VCaP (cell line): ENCODE measurements around the gene TMEM63C.
A peak's percentile ranks its signal among the peaks of the same experiment; 100 is the strongest.

Experiments used
- H3K27ac ChIP-seq: fragments of 450-650 bp; 2 replicates; pipeline ENCODE4 v1.5.1; 2017
- TF ChIP-seq, protein P1 (sequence below): fragments of 450-650 bp; conservative IDR thresholded peaks from 2 replicates; pipeline ENCODE4 v1.5.1; 2017; ENCODE audit warnings: mild to moderate bottlenecking, moderate library complexity

TMEM63C gene

DNA sequence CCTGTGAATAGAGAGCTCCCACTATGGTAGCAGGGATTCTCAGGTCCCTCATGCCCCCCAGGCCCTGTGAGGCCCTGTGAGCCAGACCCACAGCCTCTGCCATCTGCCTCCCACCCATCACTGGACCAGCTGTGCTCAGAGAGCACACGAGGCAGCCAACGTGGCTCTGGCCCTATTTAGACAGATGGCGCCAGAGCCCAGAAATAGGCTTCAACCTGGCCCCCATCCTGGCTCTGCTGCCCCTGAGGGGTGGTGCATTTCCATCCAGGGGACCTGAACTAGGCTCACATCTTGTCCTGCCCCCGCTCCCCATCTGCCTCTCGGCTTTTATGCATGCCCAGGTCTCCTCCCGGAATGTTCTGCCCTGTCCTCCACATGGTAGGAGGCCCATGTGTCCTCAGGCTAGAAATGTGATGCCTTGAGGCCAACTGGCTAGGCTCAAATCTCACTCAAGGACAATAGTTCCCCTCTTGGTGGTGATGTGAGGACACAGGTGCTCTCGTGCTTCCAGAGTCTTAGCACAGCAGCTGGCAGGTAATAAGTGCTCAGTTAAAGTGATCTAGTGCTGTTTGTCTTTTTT is 18.9 kb downstream of the TMEM63C start:
- H3K27ac ChIP-seq = no peak overlapping the region
- TF ChIP-seq, protein P1, sequence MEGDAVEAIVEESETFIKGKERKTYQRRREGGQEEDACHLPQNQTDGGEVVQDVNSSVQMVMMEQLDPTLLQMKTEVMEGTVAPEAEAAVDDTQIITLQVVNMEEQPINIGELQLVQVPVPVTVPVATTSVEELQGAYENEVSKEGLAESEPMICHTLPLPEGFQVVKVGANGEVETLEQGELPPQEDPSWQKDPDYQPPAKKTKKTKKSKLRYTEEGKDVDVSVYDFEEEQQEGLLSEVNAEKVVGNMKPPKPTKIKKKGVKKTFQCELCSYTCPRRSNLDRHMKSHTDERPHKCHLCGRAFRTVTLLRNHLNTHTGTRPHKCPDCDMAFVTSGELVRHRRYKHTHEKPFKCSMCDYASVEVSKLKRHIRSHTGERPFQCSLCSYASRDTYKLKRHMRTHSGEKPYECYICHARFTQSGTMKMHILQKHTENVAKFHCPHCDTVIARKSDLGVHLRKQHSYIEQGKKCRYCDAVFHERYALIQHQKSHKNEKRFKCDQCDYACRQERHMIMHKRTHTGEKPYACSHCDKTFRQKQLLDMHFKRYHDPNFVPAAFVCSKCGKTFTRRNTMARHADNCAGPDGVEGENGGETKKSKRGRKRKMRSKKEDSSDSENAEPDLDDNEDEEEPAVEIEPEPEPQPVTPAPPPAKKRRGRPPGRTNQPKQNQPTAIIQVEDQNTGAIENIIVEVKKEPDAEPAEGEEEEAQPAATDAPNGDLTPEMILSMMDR = no peak

DNA sequence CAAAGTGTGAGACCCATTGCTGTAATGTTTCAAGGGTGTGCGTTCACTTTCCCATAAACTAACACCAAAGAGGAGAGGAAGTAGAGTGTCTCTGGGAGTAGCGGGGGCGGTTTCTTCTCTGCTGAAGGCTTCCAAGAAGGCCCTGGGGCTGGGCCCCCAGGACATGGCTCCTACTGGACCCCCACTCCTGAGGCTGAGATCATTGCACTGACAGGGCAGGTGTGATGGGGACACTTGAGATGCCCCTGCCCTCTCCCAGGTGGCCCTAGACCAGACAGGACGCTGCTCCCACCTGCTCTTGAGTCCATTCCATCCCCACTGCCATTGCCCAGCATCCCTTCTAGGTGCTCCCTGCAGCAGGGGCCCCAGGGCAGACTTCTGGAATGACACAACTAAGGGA is 20.1 kb downstream of the TMEM63C start:
- peak overlapping the region; percentile 99 for H3K27ac ChIP-seq
- TF ChIP-seq, protein P1 = no peak

DNA sequence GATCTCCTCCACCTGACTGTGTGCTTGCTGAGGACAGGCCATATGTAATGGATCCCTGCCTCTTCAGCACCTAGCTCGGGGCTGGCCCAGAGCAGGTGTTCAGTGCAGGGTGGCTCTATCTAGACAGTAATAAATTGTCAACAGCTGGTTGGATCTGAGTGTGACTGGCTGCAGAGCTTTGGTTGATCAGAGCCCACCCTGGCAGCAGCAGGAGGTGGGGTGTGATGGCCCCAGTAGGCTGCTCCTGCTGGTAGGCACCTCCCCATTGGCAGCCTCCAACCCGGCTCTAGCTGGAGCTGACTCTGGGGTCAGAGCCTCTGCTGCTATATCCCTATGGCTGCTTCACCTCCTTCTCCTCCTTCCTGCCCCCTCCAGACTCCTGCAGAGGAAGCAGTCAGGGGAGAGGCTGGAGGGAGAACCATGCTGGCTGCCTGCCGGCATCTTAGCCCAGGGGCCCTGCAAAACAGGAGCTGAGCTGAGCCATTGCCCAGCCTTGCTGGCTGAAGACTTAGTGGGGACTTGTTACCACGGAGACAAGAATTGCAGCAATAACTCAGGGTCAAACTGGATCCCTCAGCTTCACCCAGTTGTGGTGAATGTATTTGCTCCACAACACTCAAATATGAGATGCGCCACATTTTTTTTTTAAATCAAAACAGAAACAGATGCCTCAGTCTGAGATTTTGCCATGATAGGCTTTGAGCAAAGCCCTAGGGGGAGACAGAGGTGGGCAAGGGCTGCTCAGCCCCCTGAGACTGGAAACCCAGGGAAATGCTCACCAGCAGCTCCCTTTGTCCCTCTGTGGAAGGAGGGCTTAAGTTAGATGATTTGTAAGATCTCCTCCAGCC is 22.2 kb downstream of the TMEM63C start:
- peak overlapping the region; percentile 99 for H3K27ac ChIP-seq
- TF ChIP-seq, protein P1 = no peak

DNA sequence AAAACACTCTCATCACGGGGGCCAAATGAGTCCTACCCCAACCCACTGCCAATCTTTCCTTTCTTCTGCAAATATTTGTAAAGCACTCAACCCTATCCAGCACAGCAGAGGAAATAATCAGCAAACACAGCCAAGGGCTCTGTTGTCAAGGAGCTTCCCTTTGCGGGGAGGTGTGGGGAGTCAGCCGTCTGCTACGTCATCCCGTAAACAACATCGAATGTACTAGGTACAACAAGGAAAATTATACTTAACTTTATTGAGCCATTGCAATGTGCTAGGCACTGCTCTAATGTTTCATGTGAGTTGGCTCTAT is 22.8 kb downstream of the TMEM63C start:
- H3K27ac ChIP-seq = peak overlapping the region; percentile 99
- TF ChIP-seq, protein P1 = no peak

DNA sequence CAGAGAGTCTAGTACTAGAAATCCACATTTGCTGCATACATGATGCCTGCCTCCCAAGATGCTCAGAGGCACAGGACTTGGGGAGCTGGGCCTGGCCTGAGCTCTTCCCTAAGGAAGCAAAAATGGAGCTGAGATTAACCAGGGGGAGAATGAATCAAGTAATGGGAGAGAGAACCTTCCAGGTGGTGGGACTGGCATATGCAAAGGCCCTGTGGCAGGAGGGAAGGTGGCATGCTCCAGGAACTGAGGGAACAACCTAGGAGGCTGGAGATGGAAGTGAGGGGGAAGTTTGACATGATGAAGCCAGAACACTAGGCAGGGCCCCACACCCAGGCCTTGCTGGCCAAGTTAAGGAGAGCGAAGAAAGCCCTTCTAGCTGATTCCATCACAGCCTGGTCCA is 23.3 kb downstream of the TMEM63C start:
- peak overlapping the region; percentile 99 for H3K27ac ChIP-seq
- TF ChIP-seq, protein P1 = no peak

DNA sequence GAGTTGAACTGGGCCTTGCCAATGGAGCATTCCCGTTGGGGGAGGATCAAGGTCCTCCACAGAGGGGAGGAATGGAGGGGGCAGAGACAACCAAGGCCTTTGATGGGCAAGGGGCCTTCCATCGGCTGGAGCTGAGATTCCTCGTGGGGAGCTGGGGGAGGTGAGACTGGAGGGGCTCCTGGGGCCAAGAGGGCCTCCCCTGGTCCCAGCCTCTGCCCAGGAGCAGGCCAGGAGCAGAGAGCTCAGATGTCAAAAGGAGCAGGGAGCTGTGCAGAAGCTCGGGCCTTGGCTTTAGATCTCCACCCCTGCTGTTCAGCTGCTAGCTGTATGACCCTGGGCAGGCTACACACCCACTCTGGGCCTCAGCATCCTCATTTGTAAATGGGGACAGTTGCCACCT is 24.0 kb downstream of the TMEM63C start:
- H3K27ac ChIP-seq = peak overlapping the region; percentile 99

DNA sequence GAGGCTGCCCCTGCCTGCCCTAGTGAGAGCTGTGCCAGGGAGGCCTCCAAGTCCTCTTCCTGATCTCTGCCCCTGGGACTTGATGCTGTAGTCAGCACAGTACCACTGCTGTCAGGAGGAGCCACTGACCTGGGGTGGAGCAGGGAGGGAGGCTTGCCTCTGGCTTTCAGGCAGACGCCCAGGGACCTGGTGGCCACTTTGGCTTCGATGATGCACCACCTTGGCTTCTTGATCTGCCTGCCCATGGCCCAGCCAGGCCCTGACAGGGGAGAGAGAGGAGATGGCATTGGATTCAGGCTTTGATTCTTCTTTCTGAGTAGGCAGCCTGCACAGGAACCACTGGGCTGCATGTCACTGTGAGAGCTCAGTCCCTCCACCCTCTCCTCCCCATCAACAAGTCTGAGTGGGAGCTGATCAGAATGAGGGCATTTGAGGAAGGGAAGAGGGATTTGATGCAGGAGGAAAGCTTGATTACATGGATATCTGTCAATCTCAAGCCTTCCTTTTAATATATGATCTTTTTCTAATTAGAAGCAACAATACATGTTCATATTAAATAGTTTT is 24.7 kb downstream of the TMEM63C start:
- peak overlapping the region; percentile 99; the same call in 1 of the 2 replicates for H3K27ac ChIP-seq
- TF ChIP-seq, protein P1 = no peak

More for the DNA sequence above, 24.0 kb downstream of the TMEM63C start:
- TF ChIP-seq, protein P1 = no peak
